GM23338 (cell line): ENCODE data around the gene DCP1B. TPM values are rescaled to one million over a fixed set of nuclear protein-coding genes. Genes with fewer than 3 reads are reported as not detected.

Experiments
- EZH2phosphoT487 ChIP-seq: fragments of 200-600 bp; sonication (generic); IDR thresholded peaks from one replicate; pipeline ENCODE4 v1.8.1; 2018; ENCODE audit warnings: antibody characterized with exemption; ENCODE audit not compliant: unreplicated experiment
- JUNB ChIP-seq: IDR thresholded peaks from one replicate; pipeline ENCODE4 v1.6.1; 2016; ENCODE audit warnings: antibody characterized with exemption; ENCODE audit not compliant: unreplicated experiment
- ZNF114 ChIP-seq: fragments of 250-450 bp; sonication (Bioruptor Pico); IDR thresholded peaks from 2 replicates; pipeline ENCODE4 v1.5.0; 2020; ENCODE audit warnings: mild to moderate bottlenecking, moderate library complexity
- polyA plus RNA-seq: library from polyadenylated mRNA; unstranded; fragments of >200 nt; fragmentation: Nextera tagmentation; extraction: Ambion mirVana; gene quantifications from 2 replicates; pipeline ENCODE4 v1.2.1, GENCODE V29; 2016
- total RNA-seq: library from RNA; depleted of rRNA; stranded (reverse); fragments of >200 nt; shearing (Covaris generic); gene quantifications from 2 replicates; pipeline ENCODE4 v1.2.3, GENCODE V29; 2014
- TF ChIP-seq, protein P1 (sequence below): fragments of 250-450 bp; sonication (Bioruptor Pico); IDR thresholded peaks from 2 replicates; pipeline ENCODE4 v1.5.0; 2020; ENCODE audit warnings: mild to moderate bottlenecking, moderate library complexity
- TF ChIP-seq, protein P2 (sequence below): IDR thresholded peaks from one replicate; pipeline ENCODE4 v1.6.1; 2018; ENCODE audit warnings: antibody characterized with exemption; ENCODE audit not compliant: unreplicated experiment

The DCP1B gene
- total and polyA plus RNA-seq, 2 experiments from 2014 or later: 24.4 to 29.8 TPM

GRCh38 chr12:2049604-2050540 lies 45.6 kb upstream of the DCP1B start (continued):
- TF ChIP-seq, protein P1, sequence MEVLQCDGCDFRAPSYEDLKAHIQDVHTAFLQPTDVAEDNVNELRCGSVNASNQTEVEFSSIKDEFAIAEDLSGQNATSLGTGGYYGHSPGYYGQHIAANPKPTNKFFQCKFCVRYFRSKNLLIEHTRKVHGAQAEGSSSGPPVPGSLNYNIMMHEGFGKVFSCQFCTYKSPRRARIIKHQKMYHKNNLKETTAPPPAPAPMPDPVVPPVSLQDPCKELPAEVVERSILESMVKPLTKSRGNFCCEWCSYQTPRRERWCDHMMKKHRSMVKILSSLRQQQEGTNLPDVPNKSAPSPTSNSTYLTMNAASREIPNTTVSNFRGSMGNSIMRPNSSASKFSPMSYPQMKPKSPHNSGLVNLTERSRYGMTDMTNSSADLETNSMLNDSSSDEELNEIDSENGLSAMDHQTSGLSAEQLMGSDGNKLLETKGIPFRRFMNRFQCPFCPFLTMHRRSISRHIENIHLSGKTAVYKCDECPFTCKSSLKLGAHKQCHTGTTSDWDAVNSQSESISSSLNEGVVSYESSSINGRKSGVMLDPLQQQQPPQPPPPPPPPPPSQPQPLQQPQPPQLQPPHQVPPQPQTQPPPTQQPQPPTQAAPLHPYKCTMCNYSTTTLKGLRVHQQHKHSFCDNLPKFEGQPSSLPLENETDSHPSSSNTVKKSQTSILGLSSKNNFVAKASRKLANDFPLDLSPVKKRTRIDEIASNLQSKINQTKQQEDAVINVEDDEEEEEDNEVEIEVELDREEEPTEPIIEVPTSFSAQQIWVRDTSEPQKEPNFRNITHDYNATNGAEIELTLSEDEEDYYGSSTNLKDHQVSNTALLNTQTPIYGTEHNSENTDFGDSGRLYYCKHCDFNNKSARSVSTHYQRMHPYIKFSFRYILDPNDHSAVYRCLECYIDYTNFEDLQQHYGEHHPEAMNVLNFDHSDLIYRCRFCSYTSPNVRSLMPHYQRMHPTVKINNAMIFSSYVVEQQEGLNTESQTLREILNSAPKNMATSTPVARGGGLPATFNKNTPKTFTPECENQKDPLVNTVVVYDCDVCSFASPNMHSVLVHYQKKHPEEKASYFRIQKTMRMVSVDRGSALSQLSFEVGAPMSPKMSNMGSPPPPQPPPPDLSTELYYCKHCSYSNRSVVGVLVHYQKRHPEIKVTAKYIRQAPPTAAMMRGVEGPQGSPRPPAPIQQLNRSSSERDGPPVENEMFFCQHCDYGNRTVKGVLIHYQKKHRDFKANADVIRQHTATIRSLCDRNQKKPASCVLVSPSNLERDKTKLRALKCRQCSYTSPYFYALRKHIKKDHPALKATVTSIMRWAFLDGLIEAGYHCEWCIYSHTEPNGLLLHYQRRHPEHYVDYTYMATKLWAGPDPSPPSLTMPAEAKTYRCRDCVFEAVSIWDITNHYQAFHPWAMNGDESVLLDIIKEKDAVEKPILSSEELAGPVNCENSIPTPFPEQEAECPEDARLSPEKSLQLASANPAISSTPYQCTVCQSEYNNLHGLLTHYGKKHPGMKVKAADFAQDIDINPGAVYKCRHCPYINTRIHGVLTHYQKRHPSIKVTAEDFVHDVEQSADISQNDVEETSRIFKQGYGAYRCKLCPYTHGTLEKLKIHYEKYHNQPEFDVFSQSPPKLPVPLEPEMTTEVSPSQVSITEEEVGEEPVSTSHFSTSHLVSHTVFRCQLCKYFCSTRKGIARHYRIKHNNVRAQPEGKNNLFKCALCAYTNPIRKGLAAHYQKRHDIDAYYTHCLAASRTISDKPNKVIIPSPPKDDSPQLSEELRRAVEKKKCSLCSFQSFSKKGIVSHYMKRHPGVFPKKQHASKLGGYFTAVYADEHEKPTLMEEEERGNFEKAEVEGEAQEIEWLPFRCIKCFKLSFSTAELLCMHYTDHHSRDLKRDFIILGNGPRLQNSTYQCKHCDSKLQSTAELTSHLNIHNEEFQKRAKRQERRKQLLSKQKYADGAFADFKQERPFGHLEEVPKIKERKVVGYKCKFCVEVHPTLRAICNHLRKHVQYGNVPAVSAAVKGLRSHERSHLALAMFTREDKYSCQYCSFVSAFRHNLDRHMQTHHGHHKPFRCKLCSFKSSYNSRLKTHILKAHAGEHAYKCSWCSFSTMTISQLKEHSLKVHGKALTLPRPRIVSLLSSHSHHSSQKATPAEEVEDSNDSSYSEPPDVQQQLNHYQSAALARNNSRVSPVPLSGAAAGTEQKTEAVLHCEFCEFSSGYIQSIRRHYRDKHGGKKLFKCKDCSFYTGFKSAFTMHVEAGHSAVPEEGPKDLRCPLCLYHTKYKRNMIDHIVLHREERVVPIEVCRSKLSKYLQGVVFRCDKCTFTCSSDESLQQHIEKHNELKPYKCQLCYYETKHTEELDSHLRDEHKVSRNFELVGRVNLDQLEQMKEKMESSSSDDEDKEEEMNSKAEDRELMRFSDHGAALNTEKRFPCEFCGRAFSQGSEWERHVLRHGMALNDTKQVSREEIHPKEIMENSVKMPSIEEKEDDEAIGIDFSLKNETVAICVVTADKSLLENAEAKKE (CRISPR knock-in tag): no peak
- no peak for TF ChIP-seq JUNB
- TF ChIP-seq, protein P2, sequence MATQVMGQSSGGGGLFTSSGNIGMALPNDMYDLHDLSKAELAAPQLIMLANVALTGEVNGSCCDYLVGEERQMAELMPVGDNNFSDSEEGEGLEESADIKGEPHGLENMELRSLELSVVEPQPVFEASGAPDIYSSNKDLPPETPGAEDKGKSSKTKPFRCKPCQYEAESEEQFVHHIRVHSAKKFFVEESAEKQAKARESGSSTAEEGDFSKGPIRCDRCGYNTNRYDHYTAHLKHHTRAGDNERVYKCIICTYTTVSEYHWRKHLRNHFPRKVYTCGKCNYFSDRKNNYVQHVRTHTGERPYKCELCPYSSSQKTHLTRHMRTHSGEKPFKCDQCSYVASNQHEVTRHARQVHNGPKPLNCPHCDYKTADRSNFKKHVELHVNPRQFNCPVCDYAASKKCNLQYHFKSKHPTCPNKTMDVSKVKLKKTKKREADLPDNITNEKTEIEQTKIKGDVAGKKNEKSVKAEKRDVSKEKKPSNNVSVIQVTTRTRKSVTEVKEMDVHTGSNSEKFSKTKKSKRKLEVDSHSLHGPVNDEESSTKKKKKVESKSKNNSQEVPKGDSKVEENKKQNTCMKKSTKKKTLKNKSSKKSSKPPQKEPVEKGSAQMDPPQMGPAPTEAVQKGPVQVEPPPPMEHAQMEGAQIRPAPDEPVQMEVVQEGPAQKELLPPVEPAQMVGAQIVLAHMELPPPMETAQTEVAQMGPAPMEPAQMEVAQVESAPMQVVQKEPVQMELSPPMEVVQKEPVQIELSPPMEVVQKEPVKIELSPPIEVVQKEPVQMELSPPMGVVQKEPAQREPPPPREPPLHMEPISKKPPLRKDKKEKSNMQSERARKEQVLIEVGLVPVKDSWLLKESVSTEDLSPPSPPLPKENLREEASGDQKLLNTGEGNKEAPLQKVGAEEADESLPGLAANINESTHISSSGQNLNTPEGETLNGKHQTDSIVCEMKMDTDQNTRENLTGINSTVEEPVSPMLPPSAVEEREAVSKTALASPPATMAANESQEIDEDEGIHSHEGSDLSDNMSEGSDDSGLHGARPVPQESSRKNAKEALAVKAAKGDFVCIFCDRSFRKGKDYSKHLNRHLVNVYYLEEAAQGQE: no peak
- no peak for TF ChIP-seq ZNF114 (CRISPR knock-in tag)
- no peak for TF ChIP-seq EZH2phosphoT487
